22Rv1 (cell line): ENCODE measurements around the gene ASCL4.

Experiments used
- H3K27ac ChIP-seq: fragments of 450-650 bp; 2 replicates; pipeline ENCODE4 v1.5.1; 2017
- ZFX ChIP-seq: fragments of 450-650 bp; IDR thresholded peaks from 2 replicates; pipeline ENCODE4 v1.6.1; 2017; ENCODE audit warnings: antibody characterized with exemption, borderline replicate concordance
- TF ChIP-seq, protein P1 (sequence below): fragments of 450-650 bp; IDR thresholded peaks from 2 replicates; pipeline ENCODE4 v1.5.1; 2017; ENCODE audit warnings: mild to moderate bottlenecking

The ASCL4 gene

DNA sequence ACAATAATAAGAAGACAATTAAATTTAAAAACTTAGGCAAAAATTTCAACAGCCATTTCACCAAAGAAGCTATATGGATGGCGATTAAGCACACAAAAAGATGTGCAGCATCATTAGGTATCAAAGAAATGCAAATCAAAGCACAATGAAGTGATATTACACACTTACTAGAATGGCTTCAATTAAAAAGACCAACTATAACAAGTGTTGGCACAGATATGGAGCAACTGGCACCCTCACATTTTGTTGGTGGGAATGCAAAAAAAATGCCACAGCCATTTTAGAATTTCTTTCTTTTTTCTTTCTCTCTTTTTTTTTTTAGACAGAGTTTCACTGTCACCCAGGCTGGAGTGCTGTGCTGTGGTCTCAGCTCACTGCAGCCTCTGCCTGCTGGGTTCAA, 11.6 kb upstream of the ASCL4 start:
- TF ChIP-seq, protein P1, sequence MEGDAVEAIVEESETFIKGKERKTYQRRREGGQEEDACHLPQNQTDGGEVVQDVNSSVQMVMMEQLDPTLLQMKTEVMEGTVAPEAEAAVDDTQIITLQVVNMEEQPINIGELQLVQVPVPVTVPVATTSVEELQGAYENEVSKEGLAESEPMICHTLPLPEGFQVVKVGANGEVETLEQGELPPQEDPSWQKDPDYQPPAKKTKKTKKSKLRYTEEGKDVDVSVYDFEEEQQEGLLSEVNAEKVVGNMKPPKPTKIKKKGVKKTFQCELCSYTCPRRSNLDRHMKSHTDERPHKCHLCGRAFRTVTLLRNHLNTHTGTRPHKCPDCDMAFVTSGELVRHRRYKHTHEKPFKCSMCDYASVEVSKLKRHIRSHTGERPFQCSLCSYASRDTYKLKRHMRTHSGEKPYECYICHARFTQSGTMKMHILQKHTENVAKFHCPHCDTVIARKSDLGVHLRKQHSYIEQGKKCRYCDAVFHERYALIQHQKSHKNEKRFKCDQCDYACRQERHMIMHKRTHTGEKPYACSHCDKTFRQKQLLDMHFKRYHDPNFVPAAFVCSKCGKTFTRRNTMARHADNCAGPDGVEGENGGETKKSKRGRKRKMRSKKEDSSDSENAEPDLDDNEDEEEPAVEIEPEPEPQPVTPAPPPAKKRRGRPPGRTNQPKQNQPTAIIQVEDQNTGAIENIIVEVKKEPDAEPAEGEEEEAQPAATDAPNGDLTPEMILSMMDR, result no peak
- no peak for TF ChIP-seq ZFX
- H3K27ac ChIP-seq, result no peak overlapping the region

DNA sequence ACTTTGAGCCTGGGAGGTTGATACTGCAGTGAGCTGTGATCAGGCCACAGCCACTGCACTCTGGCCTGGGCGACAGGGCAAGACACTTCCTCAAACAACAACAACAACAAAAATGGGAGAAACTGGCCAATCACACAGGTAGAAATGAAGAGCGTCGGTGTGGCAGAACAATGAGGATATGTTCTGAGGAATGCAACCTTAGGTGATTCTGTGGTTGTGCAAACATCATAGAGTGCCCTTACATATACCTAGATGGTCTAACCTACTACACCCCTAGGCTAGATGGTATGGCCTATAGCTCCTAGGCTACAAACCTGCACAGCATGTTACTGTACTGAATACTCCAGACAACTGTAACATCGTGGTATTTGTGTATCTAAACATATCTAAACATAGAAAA, 9.9 kb upstream of the ASCL4 start:
- H3K27ac ChIP-seq, result no peak overlapping the region
- TF ChIP-seq ZFX, result no peak
- TF ChIP-seq, protein P1, result no peak

DNA sequence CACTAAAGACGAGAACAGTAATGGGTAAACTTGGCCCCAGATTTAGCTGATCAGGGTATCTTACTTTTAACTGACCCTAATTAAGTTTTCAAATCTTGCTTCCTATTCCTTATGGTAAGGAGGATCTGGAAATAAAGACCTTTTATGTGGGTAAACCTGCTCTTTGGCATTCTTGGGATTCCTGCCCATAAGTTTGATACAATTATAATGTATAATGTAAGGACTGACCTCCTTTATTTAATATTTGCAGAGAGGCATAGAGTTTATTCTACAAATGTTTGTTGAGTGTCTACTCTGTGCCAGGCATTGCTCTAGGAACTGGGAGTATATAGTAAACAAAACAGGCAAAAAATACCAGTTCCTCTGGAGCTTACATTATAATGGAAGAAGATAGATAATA, 9.2 kb upstream of the ASCL4 start:
- H3K27ac ChIP-seq, result no peak overlapping the region

DNA sequence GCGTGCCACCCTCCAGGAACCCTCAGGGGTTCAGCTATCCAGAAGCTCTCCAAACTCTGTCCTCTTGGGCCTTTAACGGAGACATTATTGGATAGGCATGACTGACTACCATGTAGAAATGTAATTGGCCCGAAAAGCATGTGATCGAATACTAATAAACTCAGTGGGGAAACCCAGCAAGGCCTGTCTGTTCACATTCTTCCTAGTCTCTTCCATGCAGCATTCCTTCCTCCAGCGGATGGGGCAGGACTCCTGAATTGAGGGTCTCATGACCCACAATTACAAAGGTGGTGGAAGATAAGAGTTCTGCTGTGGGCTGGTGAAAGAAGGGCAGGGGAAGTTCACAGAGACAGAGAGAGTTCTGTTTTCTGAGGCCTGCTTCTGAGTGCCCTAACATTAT, 7.0 kb upstream of the ASCL4 start:
- no peak overlapping the region for H3K27ac ChIP-seq
- TF ChIP-seq ZFX, result no peak
- TF ChIP-seq, protein P1, result no peak

More for the DNA sequence above, 9.2 kb upstream of the ASCL4 start:
- TF ChIP-seq, protein P1, result no peak
- TF ChIP-seq ZFX, result no peak

DNA sequence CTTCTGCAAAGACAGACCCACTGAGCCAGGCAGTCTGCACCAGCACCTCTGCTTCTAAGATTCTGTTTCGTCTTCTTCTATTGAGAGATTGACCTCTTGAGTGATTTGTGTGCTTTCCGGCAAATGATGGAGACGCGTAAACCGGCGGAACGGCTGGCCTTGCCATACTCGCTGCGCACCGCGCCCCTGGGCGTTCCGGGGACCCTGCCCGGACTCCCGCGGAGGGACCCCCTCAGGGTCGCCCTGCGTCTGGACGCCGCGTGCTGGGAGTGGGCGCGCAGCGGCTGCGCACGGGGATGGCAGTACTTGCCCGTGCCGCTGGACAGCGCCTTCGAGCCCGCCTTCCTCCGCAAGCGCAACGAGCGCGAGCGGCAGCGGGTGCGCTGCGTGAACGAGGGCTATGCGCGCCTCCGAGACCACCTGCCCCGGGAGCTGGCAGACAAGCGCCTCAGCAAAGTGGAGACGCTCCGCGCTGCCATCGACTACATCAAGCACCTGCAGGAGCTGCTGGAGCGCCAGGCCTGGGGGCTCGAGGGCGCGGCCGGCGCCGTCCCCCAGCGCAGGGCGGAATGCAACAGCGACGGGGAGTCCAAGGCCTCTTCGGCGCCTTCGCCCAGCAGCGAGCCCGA, 703 bp downstream of the ASCL4 start:
- no peak for TF ChIP-seq ZFX
- TF ChIP-seq, protein P1, result no peak
- no peak overlapping the region for H3K27ac ChIP-seq

DNA sequence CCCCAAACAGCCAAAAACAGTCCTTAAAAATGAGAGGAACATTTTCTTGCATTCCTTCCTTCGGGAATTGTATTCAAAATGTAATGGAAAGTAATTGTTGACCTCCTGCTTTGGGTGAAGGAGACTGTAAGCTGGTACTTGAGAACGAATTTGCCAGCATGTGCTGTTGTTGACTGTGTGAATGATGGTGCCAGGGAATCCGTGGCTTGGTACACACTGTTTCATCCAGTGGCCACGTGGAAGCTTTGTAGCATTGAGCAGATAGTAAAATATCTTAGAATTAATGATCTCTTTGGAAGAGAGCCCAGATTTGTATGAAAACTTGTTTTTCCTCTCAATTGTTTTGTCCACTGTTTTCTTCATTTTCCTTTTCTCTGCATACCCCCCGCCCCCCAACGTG, 1.7 kb downstream of the ASCL4 start:
- no peak for TF ChIP-seq ZFX
- TF ChIP-seq, protein P1, result no peak
- H3K27ac ChIP-seq, result no peak overlapping the region

DNA sequence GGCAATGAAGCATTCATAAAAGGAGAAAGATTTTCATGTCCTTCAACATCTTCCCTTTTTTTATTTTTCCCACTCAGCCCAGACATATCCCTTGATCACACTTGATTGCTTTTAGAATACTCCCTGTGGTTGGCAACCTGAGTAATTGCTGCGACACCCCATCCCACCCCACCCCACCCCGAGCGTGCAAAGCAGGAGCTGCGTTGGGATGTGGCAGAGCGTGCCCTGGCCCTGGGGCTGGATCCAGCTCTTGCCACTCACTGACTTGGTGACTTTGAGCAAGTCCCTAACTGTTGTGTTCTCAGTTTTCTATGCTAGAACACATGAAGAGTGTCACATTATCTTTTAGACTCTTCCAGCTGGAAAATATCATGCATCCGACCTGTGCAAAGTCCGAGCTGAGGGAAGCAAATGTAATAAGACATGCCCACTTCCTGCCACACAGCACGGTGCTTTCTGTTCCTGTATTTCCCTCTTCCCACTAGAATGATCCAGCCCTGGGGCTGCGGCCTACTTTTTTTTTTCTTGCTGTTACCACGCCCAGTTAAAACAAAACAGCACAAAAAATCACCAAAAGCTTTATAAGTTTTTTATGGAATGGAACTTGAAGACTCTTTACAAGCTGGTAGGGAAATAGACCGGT, 4.0 kb downstream of the ASCL4 start:
- TF ChIP-seq, protein P1, result no peak
- no peak for TF ChIP-seq ZFX
- no peak overlapping the region for H3K27ac ChIP-seq
